ENCODE measurements around the gene NOL6. TPM values are rescaled to one million over a fixed set of nuclear protein-coding genes. Genes with fewer than 3 reads are reported as not detected.
"Not testable (repeated sequence)": the region's sequence is repeated elsewhere in the genome, so short reads cannot be mapped to it uniquely, and the experiment has no call there.

The NOL6 gene
- polyA plus RNA-seq, 1 donor from 2014 or later = 15.5 TPM

DNA sequence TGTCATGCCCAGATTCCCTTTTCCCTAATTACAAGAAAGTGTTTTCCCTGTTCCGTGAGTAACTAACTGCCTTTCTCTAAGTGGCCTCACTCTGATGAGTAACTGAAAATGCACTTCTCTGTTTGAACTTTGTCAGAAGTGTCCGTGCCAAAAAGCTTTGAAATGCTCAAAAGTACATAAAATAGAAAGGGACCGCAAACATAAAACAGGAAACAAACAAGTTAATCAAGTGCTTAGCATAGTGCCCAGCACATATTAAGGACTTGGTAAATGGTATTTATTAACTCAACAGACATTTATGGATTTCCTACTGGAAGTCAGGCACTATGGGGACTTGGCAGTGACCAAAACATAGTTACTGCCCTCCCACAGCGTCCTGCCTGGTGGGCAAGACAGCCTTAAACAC lies 48.6 kb downstream of the NOL6 start:
- Histone ChIP-seq H3K9me2 (ENCODE audit: insufficient read depth, low read length) (no peaks in the 10 kb centered on the region), H3F3A (ENCODE audit: insufficient read depth, low read length, poor library complexity, severe bottlenecking) (no peaks in the 10 kb centered on the region), H3K9me3 (ENCODE audit: low read length) (no peaks in the 10 kb centered on the region), H2AFZ (ENCODE audit: low read depth, low read length) (no peak overlapping the region), H4K20me1 (ENCODE audit: insufficient read depth) (no peaks in the 10 kb centered on the region), H3K27me3 (ENCODE audit: insufficient read depth, low read depth, low read length) (no peaks in the 10 kb centered on the region), H3K36me3 (ENCODE audit: insufficient read depth, low read length) (no peaks in the 10 kb centered on the region), H3K27ac (ENCODE audit: low read length) (no peak overlapping the region), H3K4me3 (ENCODE audit: low read length) (no peak overlapping the region), H3K9ac (ENCODE audit: low read length) (no peak overlapping the region), H3K4me2 (ENCODE audit: low read length) (no peak overlapping the region), H3K79me2 (replicated peaks; ENCODE audit: insufficient read depth, low read length) (no peaks in the 10 kb centered on the region)
- no peak for TF ChIP-seq TAF1 (IDR thresholded peaks at IDR 0.05; ENCODE audit: low read depth)
- TF ChIP-seq MXI1 (conservative IDR thresholded peaks at IDR 0.05; ENCODE audit: poor library complexity, severe bottlenecking) = no peak
- TF ChIP-seq EP300 (conservative IDR thresholded peaks at IDR 0.05; ENCODE audit: poor library complexity, severe bottlenecking) = no peak
- TF ChIP-seq POLR2AphosphoS5 (IDR thresholded peaks at IDR 0.05) = no peak
- no peak for TF ChIP-seq SMC3 (conservative IDR thresholded peaks at IDR 0.05; ENCODE audit: poor library complexity)

- not testable (repeated sequence) for H2AFZ ChIP-seq (ENCODE audit: low read depth, low read length); H4K20me1 ChIP-seq (ENCODE audit: insufficient read depth); H3K9me3 ChIP-seq (ENCODE audit: low read length); H3K27ac ChIP-seq (ENCODE audit: low read length); H3K9ac ChIP-seq (ENCODE audit: low read length); H3K4me3 ChIP-seq (ENCODE audit: low read length); H3K9me2 ChIP-seq (ENCODE audit: insufficient read depth, low read length); H3K79me2 ChIP-seq (replicated peaks; ENCODE audit: insufficient read depth, low read length); H3K36me3 ChIP-seq (ENCODE audit: insufficient read depth, low read length); H3F3A ChIP-seq (ENCODE audit: insufficient read depth, low read length, poor library complexity, severe bottlenecking); H3K4me2 ChIP-seq (ENCODE audit: low read length); H3K27me3 ChIP-seq (ENCODE audit: insufficient read depth, low read depth, low read length)
Observed at GRCh38 chr9:33424492-33424891, 49.2 kb downstream of the NOL6 start.

GRCh38 chr9:33424043-33424442 lies 49.7 kb downstream of the NOL6 start:
- not testable (repeated sequence) for H3K27me3 ChIP-seq (ENCODE audit: insufficient read depth, low read depth, low read length); H3K4me3 ChIP-seq (ENCODE audit: low read length); H3F3A ChIP-seq (ENCODE audit: insufficient read depth, low read length, poor library complexity, severe bottlenecking); H4K20me1 ChIP-seq (ENCODE audit: insufficient read depth); H3K4me2 ChIP-seq (ENCODE audit: low read length); H3K9me3 ChIP-seq (ENCODE audit: low read length); H2AFZ ChIP-seq (ENCODE audit: low read depth, low read length); H3K9ac ChIP-seq (ENCODE audit: low read length); H3K36me3 ChIP-seq (ENCODE audit: insufficient read depth, low read length); H3K9me2 ChIP-seq (ENCODE audit: insufficient read depth, low read length); H3K79me2 ChIP-seq (replicated peaks; ENCODE audit: insufficient read depth, low read length); H3K27ac ChIP-seq (ENCODE audit: low read length)

GRCh38 chr9:33419708-33420303 lies 53.9 kb downstream of the NOL6 start:
- no peak overlapping the region for H3K4me3 ChIP-seq (ENCODE audit: low read length)
- no peak overlapping the region for H3K27ac ChIP-seq (ENCODE audit: low read length)
- H4K20me1 ChIP-seq (ENCODE audit: insufficient read depth) = no peaks in the 10 kb centered on the region
- H3K9me2 ChIP-seq (ENCODE audit: insufficient read depth, low read length) = no peaks in the 10 kb centered on the region
- no peaks in the 10 kb centered on the region for H3F3A ChIP-seq (ENCODE audit: insufficient read depth, low read length, poor library complexity, severe bottlenecking)
- no peaks in the 10 kb centered on the region for H3K36me3 ChIP-seq (ENCODE audit: insufficient read depth, low read length)
- no peak overlapping the region for H3K4me2 ChIP-seq (ENCODE audit: low read length)
- no peak overlapping the region for H3K9ac ChIP-seq (ENCODE audit: low read length)
- no peak overlapping the region for H2AFZ ChIP-seq (ENCODE audit: low read depth, low read length)
- H3K27me3 ChIP-seq (ENCODE audit: insufficient read depth, low read depth, low read length) = no peaks in the 10 kb centered on the region
- TF ChIP-seq EP300 (conservative IDR thresholded peaks at IDR 0.05; ENCODE audit: poor library complexity, severe bottlenecking) = no peak
- no peak for TF ChIP-seq RAD21 (conservative IDR thresholded peaks at IDR 0.05)
- TF ChIP-seq TAF1 (IDR thresholded peaks at IDR 0.05; ENCODE audit: low read depth) = no peak
- no peak for TF ChIP-seq SMC3 (conservative IDR thresholded peaks at IDR 0.05; ENCODE audit: poor library complexity)
- no peaks in the 10 kb centered on the region for H3K9me3 ChIP-seq (ENCODE audit: low read length)
- H3K79me2 ChIP-seq (replicated peaks; ENCODE audit: insufficient read depth, low read length) = no peaks in the 10 kb centered on the region

- Histone ChIP-seq H3K9ac (ENCODE audit: low read length) (no peak overlapping the region), H3F3A (ENCODE audit: insufficient read depth, low read length, poor library complexity, severe bottlenecking) (no peaks in the 10 kb centered on the region), H3K79me2 (replicated peaks; ENCODE audit: insufficient read depth, low read length) (no peaks in the 10 kb centered on the region), H3K4me3 (ENCODE audit: low read length) (no peak overlapping the region), H3K9me2 (ENCODE audit: insufficient read depth, low read length) (no peaks in the 10 kb centered on the region), H3K27me3 (ENCODE audit: insufficient read depth, low read depth, low read length) (no peaks in the 10 kb centered on the region), H2AFZ (ENCODE audit: low read depth, low read length) (no peak overlapping the region), H3K4me2 (ENCODE audit: low read length) (no peak overlapping the region), H3K36me3 (ENCODE audit: insufficient read depth, low read length) (no peaks in the 10 kb centered on the region), H4K20me1 (ENCODE audit: insufficient read depth) (no peaks in the 10 kb centered on the region), H3K27ac (ENCODE audit: low read length) (no peak overlapping the region), H3K9me3 (ENCODE audit: low read length) (no peaks in the 10 kb centered on the region)
- TF ChIP-seq MXI1 (conservative IDR thresholded peaks at IDR 0.05; ENCODE audit: poor library complexity, severe bottlenecking) (no peak), SMC3 (conservative IDR thresholded peaks at IDR 0.05; ENCODE audit: poor library complexity) (no peak), POLR2AphosphoS5 (IDR thresholded peaks at IDR 0.05) (no peak), RAD21 (conservative IDR thresholded peaks at IDR 0.05) (no peak), TAF1 (IDR thresholded peaks at IDR 0.05; ENCODE audit: low read depth) (no peak)
- TF ChIP-seq, protein P1, sequence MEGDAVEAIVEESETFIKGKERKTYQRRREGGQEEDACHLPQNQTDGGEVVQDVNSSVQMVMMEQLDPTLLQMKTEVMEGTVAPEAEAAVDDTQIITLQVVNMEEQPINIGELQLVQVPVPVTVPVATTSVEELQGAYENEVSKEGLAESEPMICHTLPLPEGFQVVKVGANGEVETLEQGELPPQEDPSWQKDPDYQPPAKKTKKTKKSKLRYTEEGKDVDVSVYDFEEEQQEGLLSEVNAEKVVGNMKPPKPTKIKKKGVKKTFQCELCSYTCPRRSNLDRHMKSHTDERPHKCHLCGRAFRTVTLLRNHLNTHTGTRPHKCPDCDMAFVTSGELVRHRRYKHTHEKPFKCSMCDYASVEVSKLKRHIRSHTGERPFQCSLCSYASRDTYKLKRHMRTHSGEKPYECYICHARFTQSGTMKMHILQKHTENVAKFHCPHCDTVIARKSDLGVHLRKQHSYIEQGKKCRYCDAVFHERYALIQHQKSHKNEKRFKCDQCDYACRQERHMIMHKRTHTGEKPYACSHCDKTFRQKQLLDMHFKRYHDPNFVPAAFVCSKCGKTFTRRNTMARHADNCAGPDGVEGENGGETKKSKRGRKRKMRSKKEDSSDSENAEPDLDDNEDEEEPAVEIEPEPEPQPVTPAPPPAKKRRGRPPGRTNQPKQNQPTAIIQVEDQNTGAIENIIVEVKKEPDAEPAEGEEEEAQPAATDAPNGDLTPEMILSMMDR (IDR thresholded peaks at IDR 0.05; ENCODE audit: poor library complexity, severe bottlenecking) = no peak
- TF ChIP-seq, protein P2, sequence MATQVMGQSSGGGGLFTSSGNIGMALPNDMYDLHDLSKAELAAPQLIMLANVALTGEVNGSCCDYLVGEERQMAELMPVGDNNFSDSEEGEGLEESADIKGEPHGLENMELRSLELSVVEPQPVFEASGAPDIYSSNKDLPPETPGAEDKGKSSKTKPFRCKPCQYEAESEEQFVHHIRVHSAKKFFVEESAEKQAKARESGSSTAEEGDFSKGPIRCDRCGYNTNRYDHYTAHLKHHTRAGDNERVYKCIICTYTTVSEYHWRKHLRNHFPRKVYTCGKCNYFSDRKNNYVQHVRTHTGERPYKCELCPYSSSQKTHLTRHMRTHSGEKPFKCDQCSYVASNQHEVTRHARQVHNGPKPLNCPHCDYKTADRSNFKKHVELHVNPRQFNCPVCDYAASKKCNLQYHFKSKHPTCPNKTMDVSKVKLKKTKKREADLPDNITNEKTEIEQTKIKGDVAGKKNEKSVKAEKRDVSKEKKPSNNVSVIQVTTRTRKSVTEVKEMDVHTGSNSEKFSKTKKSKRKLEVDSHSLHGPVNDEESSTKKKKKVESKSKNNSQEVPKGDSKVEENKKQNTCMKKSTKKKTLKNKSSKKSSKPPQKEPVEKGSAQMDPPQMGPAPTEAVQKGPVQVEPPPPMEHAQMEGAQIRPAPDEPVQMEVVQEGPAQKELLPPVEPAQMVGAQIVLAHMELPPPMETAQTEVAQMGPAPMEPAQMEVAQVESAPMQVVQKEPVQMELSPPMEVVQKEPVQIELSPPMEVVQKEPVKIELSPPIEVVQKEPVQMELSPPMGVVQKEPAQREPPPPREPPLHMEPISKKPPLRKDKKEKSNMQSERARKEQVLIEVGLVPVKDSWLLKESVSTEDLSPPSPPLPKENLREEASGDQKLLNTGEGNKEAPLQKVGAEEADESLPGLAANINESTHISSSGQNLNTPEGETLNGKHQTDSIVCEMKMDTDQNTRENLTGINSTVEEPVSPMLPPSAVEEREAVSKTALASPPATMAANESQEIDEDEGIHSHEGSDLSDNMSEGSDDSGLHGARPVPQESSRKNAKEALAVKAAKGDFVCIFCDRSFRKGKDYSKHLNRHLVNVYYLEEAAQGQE (IDR thresholded peaks at IDR 0.05; ENCODE audit: borderline replicate concordance) = no peak
Observed at GRCh38 chr9:33418090-33418489, 55.6 kb downstream of the NOL6 start.
